Fibroblast of mammary gland (primary cell): ENCODE measurements around the gene ADAMTS18.
"Not testable (repeated sequence)": the region's sequence is repeated elsewhere in the genome, so short reads cannot be mapped to it uniquely, and the experiment has no call there.

Source experiments
- DNase-seq: peaks from one replicate; pipeline ENCODE4 v3.0.0-alpha.2; 2010; ENCODE audit warnings: low read depth
- H3K4me3 ChIP-seq: 2 replicates; pipeline ENCODE4 v1.5.1; 2011; ENCODE audit warnings: low read depth, mild to moderate bottlenecking, low read length, moderate library complexity; ENCODE audit not compliant: control insufficient read depth
- CTCF ChIP-seq: conservative IDR thresholded peaks from 2 replicates; pipeline ENCODE4 v1.5.1; 2011; ENCODE audit warnings: low read depth, low read length, inconsistent platforms; ENCODE audit not compliant: control insufficient read depth, insufficient read depth

ADAMTS18 gene

GRCh38 chr16:77273815-77274214 lies 161.0 kb downstream of the ADAMTS18 start:
- no peak overlapping the region for H3K4me3 ChIP-seq
- peak; percentile 48 for DNase-seq
- no peak for TF ChIP-seq CTCF

GRCh38 chr16:77271532-77272426 lies 163.1 kb downstream of the ADAMTS18 start:
- no peak overlapping the region for H3K4me3 ChIP-seq
- TF ChIP-seq CTCF = no peak
- no peak for DNase-seq

- H3K4me3 ChIP-seq, DNase-seq: not testable (repeated sequence)
These were observed 168.6 kb downstream of the ADAMTS18 start for GRCh38 chr16:77266185-77266584.

- H3K4me3 ChIP-seq = no peak overlapping the region
- DNase-seq = no peak
- TF ChIP-seq CTCF = no peak
These were observed 171.9 kb downstream of the ADAMTS18 start for GRCh38 chr16:77262971-77263370.

GRCh38 chr16:77250400-77250799 lies 184.4 kb downstream of the ADAMTS18 start:
- DNase-seq = peak; percentile 82
- H3K4me3 ChIP-seq = no peak overlapping the region
- TF ChIP-seq CTCF = no peak

- peak; percentile 45 for DNase-seq
- H3K4me3 ChIP-seq = no peak overlapping the region
- no peak for TF ChIP-seq CTCF
These were observed 188.7 kb downstream of the ADAMTS18 start for GRCh38 chr16:77246150-77246549.

GRCh38 chr16:77242471-77242870 lies 192.4 kb downstream of the ADAMTS18 start:
- H3K4me3 ChIP-seq, DNase-seq: not testable (repeated sequence)

GRCh38 chr16:77238593-77238992 lies 196.2 kb downstream of the ADAMTS18 start:
- DNase-seq = no peak
- H3K4me3 ChIP-seq = no peak overlapping the region
- TF ChIP-seq CTCF = no peak
